ENCODE measurements around the gene BBS5.
A peak's percentile ranks its signal among the peaks of the same experiment; 100 is the strongest.
"Not testable (repeated sequence)": the region's sequence is repeated elsewhere in the genome, so short reads cannot be mapped to it uniquely, and the experiment has no call there.

Gene BBS5

GRCh38 chr2:169485650-169486138, 6.4 kb downstream of the BBS5 start:
- DNase-seq = no peak

GRCh38 chr2:169486487-169486886, 7.2 kb downstream of the BBS5 start:
- DNase-seq = no peak

- DNase-seq = no peak
Observed at GRCh38 chr2:169490834-169491233, 11.5 kb downstream of the BBS5 start.

GRCh38 chr2:169491378-169491777, 12.1 kb downstream of the BBS5 start:
- DNase-seq = no peak

GRCh38 chr2:169493360-169493759, 14.1 kb downstream of the BBS5 start:
- DNase-seq = no peak

GRCh38 chr2:169495310-169495928, 16.1 kb downstream of the BBS5 start:
- no peak for DNase-seq

GRCh38 chr2:169504651-169505050, 25.4 kb downstream of the BBS5 start:
- no peak for DNase-seq

GRCh38 chr2:169507698-169508097, 28.4 kb downstream of the BBS5 start:
- no peak for DNase-seq

GRCh38 chr2:169509298-169509885, 30.1 kb downstream of the BBS5 start, which contains the start of gene KLHL41:
TSS of gene KLHL41 (plus strand) at chr2:169509702. CDS start at chr2:169509779, 77 bp downstream.
- no peak for DNase-seq

GRCh38 chr2:169509955-169510354, 30.7 kb downstream of the BBS5 start:
- no peak for DNase-seq

GRCh38 chr2:169510496-169510895, 31.2 kb downstream of the BBS5 start:
- DNase-seq = no peak

- DNase-seq = no peak
Observed at GRCh38 chr2:169511818-169512217, 32.5 kb downstream of the BBS5 start.

GRCh38 chr2:169512525-169512924, 33.2 kb downstream of the BBS5 start:
- DNase-seq = no peak

GRCh38 chr2:169513094-169513493, 33.8 kb downstream of the BBS5 start:
- DNase-seq = no peak

- no peak for DNase-seq
Observed at GRCh38 chr2:169513926-169514325, 34.6 kb downstream of the BBS5 start.

GRCh38 chr2:169514758-169515157, 35.5 kb downstream of the BBS5 start:
- DNase-seq = not testable (repeated sequence)

- not testable (repeated sequence) for DNase-seq
Observed at GRCh38 chr2:169516488-169516995, 37.2 kb downstream of the BBS5 start.

GRCh38 chr2:169520896-169521295, 41.6 kb downstream of the BBS5 start:
- DNase-seq = no peak

- no peak for DNase-seq
Observed at GRCh38 chr2:169523681-169524080, 44.4 kb downstream of the BBS5 start.

- DNase-seq = no peak
Observed at GRCh38 chr2:169525434-169525833, 46.1 kb downstream of the BBS5 start.

GRCh38 chr2:169526451-169526850, 47.2 kb downstream of the BBS5 start:
- no peak for DNase-seq

- peak in 24 of 56 donors; percentile 1 to 70 (median 12) for DNase-seq
Observed at GRCh38 chr2:169528271-169528701, 49.0 kb downstream of the BBS5 start.

- DNase-seq = not testable (repeated sequence)
Observed at GRCh38 chr2:169539460-169539859, 60.2 kb downstream of the BBS5 start.
